ENCODE results near the gene USP30.

The USP30 gene

DNA sequence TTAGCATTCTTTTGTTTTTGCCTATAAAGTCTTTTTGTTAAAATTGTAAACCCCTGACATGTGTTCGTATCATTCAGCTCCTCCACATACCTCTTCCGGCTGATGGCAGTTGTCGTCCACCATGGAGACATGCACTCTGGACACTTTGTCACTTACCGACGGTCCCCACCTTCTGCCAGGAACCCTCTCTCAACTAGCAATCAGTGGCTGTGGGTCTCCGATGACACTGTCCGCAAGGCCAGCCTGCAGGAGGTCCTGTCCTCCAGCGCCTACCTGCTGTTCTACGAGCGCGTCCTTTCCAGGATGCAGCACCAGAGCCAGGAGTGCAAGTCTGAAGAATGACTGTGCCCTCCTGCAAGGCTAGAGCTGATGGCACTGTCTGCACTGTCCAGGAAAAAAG, 33.2 kb downstream of the USP30 start:
- H3K4me3 ChIP-seq (ENCODE audit: low read depth, low read length): no peak overlapping the region
- peaks cover 5% of the 10 kb centered on the region for H3K36me3 ChIP-seq (ENCODE audit: control insufficient read depth, insufficient read depth, low read length)
- no peaks in the 10 kb centered on the region for H3K27me3 ChIP-seq (ENCODE audit: control insufficient read depth, insufficient read depth, low read length)

DNA sequence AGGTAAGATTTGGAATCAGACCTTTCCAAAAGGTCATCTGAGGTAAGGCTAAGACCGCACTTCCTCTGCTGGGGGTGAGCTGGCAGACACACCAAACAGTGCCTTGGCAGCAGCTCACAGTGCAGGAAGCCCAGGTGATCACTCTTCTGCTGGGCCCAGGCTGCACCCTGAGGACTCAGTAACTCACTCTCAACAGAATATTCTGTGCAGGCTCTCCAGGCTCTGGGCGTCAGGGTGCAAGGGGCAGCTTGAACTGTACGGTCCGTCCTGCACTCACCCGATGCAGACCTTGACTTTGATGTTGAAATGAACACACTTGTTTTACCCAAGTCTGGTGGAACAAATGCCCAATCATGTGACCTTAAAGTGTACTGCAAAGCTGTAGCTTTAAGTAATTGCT, 34.9 kb downstream of the USP30 start:
- H3K9ac ChIP-seq (ENCODE audit: low read depth, low read length): no peak overlapping the region
- no peaks in the 10 kb centered on the region for H3K4me1 ChIP-seq (ENCODE audit: control insufficient read depth, insufficient read depth, low read length)
- H3K36me3 ChIP-seq (ENCODE audit: control insufficient read depth, insufficient read depth, low read length): peaks cover 5% of the 10 kb centered on the region
- no peaks in the 10 kb centered on the region for H3K27me3 ChIP-seq (ENCODE audit: control insufficient read depth, insufficient read depth, low read length)
- no peaks in the 10 kb centered on the region for H3K9me3 ChIP-seq (ENCODE audit: control insufficient read depth, insufficient read depth, low read length)
- H3K4me3 ChIP-seq (ENCODE audit: low read depth, low read length): no peak overlapping the region

More for the DNA sequence above, 33.2 kb downstream of the USP30 start:
- Histone ChIP-seq H3K9ac (ENCODE audit: low read depth, low read length) (no peak overlapping the region), H3K9me3 (ENCODE audit: control insufficient read depth, insufficient read depth, low read length) (no peaks in the 10 kb centered on the region), H3K4me1 (ENCODE audit: control insufficient read depth, insufficient read depth, low read length) (no peaks in the 10 kb centered on the region)

DNA sequence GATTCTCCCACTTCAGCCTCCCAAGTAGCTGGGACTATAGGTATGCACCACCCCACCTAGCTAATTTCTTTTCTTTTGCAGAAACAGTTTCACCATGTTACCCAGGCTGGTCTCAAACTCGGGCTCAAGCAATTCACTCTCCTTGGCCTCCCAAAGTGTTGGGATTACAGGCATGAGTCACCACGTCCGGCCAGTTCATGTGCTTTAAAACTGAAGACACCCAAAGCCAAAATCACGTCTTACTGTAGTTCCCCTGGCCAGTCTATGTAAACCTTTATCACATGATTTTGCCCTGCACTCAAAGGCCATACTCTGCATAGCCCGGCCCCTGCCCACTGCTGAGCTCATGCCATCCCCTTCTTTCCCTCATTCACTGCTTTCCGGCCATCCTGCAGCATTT, 36.4 kb downstream of the USP30 start:
- Histone ChIP-seq H3K4me1 (ENCODE audit: control insufficient read depth, insufficient read depth, low read length) (no peaks in the 10 kb centered on the region), H3K36me3 (ENCODE audit: control insufficient read depth, insufficient read depth, low read length) (peaks cover 5% of the 10 kb centered on the region), H3K9me3 (ENCODE audit: control insufficient read depth, insufficient read depth, low read length) (no peaks in the 10 kb centered on the region), H3K4me3 (ENCODE audit: low read depth, low read length) (no peak overlapping the region), H3K27me3 (ENCODE audit: control insufficient read depth, insufficient read depth, low read length) (peaks cover 3% of the 10 kb centered on the region), H3K9ac (ENCODE audit: low read depth, low read length) (no peak overlapping the region)

DNA sequence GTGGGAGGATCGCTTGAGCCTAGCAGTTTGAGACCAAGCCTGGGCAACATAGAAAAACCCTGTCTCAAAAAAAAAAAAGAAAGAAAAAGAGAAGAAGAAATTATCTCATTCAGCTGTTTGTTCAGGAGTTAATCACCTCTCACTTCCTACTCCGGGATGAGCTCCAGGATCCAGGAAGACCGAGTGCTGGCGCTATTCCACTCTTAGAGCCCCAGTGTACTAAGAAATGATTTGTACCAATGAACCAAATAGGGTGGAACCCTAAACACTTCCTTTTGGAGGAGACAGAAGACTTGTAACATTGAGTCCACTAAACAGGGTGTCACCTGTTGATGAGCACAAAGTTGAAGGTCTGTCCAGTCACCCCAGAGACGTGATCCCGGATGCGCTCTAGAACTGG, 37.3 kb downstream of the USP30 start:
- no peaks in the 10 kb centered on the region for H3K9me3 ChIP-seq (ENCODE audit: control insufficient read depth, insufficient read depth, low read length)
- no peaks in the 10 kb centered on the region for H3K4me1 ChIP-seq (ENCODE audit: control insufficient read depth, insufficient read depth, low read length)
- H3K36me3 ChIP-seq (ENCODE audit: control insufficient read depth, insufficient read depth, low read length): peaks cover 5% of the 10 kb centered on the region
- H3K4me3 ChIP-seq (ENCODE audit: low read depth, low read length): no peak overlapping the region
- no peak overlapping the region for H3K9ac ChIP-seq (ENCODE audit: low read depth, low read length)
- peaks cover 3% of the 10 kb centered on the region for H3K27me3 ChIP-seq (ENCODE audit: control insufficient read depth, insufficient read depth, low read length)

DNA sequence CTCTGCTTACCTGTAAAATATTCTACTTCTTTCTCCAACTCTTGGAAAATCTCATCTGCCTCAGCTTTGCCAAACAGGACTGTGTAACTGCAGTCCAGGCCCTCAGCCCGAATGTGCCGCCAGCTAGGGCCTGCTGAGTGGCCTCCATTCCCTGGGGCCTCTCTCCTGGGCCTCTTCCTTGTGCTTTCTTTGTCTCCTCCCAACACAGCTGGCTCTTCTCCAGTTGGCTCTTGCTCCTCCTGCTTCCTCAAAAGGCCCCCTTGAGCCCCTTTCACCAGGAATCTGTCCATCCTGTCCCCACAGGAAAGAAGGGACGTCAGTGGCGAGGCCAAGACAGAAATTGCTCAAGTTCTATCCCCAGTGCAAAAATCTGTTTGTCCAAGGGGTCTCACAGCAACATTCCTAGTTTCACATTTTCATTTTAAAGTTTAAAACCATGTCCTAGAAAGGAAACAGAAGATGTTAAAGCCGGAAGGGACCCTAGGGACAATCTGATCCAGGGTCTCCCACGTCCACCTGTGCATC, 40.2 kb downstream of the USP30 start:
- Histone ChIP-seq H3K27me3 (ENCODE audit: control insufficient read depth, insufficient read depth, low read length) (peaks cover 3% of the 10 kb centered on the region), H3K4me3 (ENCODE audit: low read depth, low read length) (peak overlapping the region; percentile 67), H3K9me3 (ENCODE audit: control insufficient read depth, insufficient read depth, low read length) (no peaks in the 10 kb centered on the region), H3K4me1 (ENCODE audit: control insufficient read depth, insufficient read depth, low read length) (no peaks in the 10 kb centered on the region), H3K9ac (ENCODE audit: low read depth, low read length) (peak overlapping the region; percentile 70), H3K36me3 (ENCODE audit: control insufficient read depth, insufficient read depth, low read length) (peaks cover 5% of the 10 kb centered on the region)

GRCh38 chr12:109093022-109093918, 40.9 kb downstream of the USP30 start, which contains the start of gene ALKBH2:
TSS of gene ALKBH2 (minus strand) at chr12:109093472. CDS start at chr12:109092786, 686 bp downstream.
- H3K36me3 ChIP-seq (ENCODE audit: control insufficient read depth, insufficient read depth, low read length): peaks cover 7% of the 10 kb centered on the region
- peak within 1 kb of the TSS; percentile 70 for H3K9ac ChIP-seq (ENCODE audit: low read depth, low read length)
- peak within 1 kb of the TSS; percentile 67 for H3K4me3 ChIP-seq (ENCODE audit: low read depth, low read length)
- H3K4me1 ChIP-seq (ENCODE audit: control insufficient read depth, insufficient read depth, low read length): no peaks in the 10 kb centered on the region
- no peaks in the 10 kb centered on the region for H3K9me3 ChIP-seq (ENCODE audit: control insufficient read depth, insufficient read depth, low read length)
- H3K27me3 ChIP-seq (ENCODE audit: control insufficient read depth, insufficient read depth, low read length): peaks cover 3% of the 10 kb centered on the region

- Histone ChIP-seq H3K4me3 (ENCODE audit: low read depth, low read length) (peak overlapping the region; percentile 70), H3K9me3 (ENCODE audit: control insufficient read depth, insufficient read depth, low read length) (no peaks in the 10 kb centered on the region), H3K4me1 (ENCODE audit: control insufficient read depth, insufficient read depth, low read length) (no peaks in the 10 kb centered on the region), H3K27me3 (ENCODE audit: control insufficient read depth, insufficient read depth, low read length) (peaks cover 3% of the 10 kb centered on the region), H3K36me3 (ENCODE audit: control insufficient read depth, insufficient read depth, low read length) (peaks cover 12% of the 10 kb centered on the region), H3K9ac (ENCODE audit: low read depth, low read length) (no peak overlapping the region)
Measured at GRCh38 chr12:109097140-109097434, 44.7 kb downstream of the USP30 start.

DNA sequence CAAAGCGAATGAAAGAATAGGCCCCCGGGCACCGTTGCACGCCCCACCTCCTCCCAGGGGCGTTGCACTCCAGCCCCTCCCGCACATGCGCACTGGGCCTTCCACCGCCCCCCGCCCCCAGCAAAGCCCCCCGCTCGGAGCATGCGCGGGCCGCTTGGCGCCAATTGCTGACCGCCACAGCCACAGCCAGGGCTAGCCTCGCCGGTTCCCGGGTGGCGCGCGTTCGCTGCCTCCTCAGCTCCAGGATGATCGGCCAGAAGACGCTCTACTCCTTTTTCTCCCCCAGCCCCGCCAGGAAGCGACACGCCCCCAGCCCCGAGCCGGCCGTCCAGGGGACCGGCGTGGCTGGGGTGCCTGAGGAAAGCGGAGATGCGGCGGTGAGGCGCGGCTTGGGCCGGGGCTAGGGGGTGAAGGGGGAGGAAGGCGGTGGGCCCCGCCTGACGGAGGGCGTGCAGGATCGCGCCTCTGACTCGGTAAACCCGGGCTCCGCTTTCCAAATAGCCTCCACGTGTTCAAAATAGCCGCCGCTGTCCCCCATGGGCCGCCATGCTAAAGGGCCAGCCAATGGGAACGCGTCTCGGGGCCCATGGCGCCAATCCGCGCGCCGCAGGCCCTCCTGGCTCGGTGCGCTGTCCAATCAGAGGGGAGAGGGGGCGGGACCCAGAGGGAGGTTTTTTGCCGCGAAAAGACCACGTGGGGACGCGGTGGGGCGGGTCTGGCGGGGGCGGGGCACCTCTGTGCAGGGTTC, 45.2 kb downstream of the USP30 start, which contains the start of gene UNG:
Gene UNG (plus strand): TSS at position 163 of the 748 bp plus-strand sequence. CDS start 83 bp downstream, at position 246.
- Histone ChIP-seq H3K4me3 (ENCODE audit: low read depth, low read length) (peak within 1 kb of the TSS; percentile 70), H3K27me3 (ENCODE audit: control insufficient read depth, insufficient read depth, low read length) (peaks cover 3% of the 10 kb centered on the region), H3K9me3 (ENCODE audit: control insufficient read depth, insufficient read depth, low read length) (no peaks in the 10 kb centered on the region), H3K36me3 (ENCODE audit: control insufficient read depth, insufficient read depth, low read length) (peaks cover 17% of the 10 kb centered on the region), H3K4me1 (ENCODE audit: control insufficient read depth, insufficient read depth, low read length) (no peaks in the 10 kb centered on the region), H3K9ac (ENCODE audit: low read depth, low read length) (peak within 1 kb of the TSS; percentile 83)

GRCh38 chr12:109098183-109098604, 45.8 kb downstream of the USP30 start:
- H3K36me3 ChIP-seq (ENCODE audit: control insufficient read depth, insufficient read depth, low read length): peaks cover 21% of the 10 kb centered on the region
- H3K9me3 ChIP-seq (ENCODE audit: control insufficient read depth, insufficient read depth, low read length): no peaks in the 10 kb centered on the region
- H3K27me3 ChIP-seq (ENCODE audit: control insufficient read depth, insufficient read depth, low read length): no peaks in the 10 kb centered on the region
- no peaks in the 10 kb centered on the region for H3K4me1 ChIP-seq (ENCODE audit: control insufficient read depth, insufficient read depth, low read length)
- peak overlapping the region; percentile 54 for H3K9ac ChIP-seq (ENCODE audit: low read depth, low read length)
- peak overlapping the region; percentile 70 for H3K4me3 ChIP-seq (ENCODE audit: low read depth, low read length)

- Histone ChIP-seq H3K4me3 (ENCODE audit: low read depth, low read length) (peak overlapping the region; percentile 70), H3K9me3 (ENCODE audit: control insufficient read depth, insufficient read depth, low read length) (no peaks in the 10 kb centered on the region), H3K9ac (ENCODE audit: low read depth, low read length) (peak overlapping the region; percentile 54), H3K36me3 (ENCODE audit: control insufficient read depth, insufficient read depth, low read length) (peaks cover 26% of the 10 kb centered on the region), H3K27me3 (ENCODE audit: control insufficient read depth, insufficient read depth, low read length) (no peaks in the 10 kb centered on the region), H3K4me1 (ENCODE audit: control insufficient read depth, insufficient read depth, low read length) (no peaks in the 10 kb centered on the region)
Measured at GRCh38 chr12:109098651-109099050, 46.3 kb downstream of the USP30 start.

DNA sequence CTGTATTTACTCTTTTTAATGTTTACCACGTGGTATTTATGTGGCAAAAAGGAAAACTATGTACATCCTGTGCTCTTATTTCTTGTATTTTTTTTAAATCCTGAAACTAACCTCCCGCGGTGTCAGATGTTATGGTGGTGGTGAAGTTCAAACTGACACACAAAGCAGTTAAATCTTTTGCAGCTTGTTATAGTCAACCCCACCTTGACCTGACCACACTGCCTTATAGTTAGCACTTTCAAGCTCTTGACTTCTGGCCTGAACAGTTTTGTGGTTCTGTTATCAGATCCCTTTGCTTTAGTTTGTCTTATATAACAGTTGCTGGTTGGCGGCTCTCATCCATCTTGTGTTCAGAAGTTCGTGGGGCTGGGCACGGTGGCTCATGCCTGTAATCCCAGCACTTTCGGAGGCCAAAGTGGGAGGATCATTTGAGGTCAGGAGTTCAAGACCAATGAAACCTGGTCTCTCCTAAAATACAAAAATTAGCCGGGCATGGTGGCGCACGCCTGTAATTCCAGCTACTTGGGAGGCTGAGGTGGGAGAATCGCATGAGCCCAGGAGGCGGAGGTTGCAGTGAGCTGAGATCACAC, 47.1 kb downstream of the USP30 start:
- Histone ChIP-seq H3K4me3 (ENCODE audit: low read depth, low read length) (no peak overlapping the region), H3K9ac (ENCODE audit: low read depth, low read length) (no peak overlapping the region), H3K4me1 (ENCODE audit: control insufficient read depth, insufficient read depth, low read length) (no peaks in the 10 kb centered on the region), H3K36me3 (ENCODE audit: control insufficient read depth, insufficient read depth, low read length) (peaks cover 26% of the 10 kb centered on the region), H3K27me3 (ENCODE audit: control insufficient read depth, insufficient read depth, low read length) (no peaks in the 10 kb centered on the region), H3K9me3 (ENCODE audit: control insufficient read depth, insufficient read depth, low read length) (no peaks in the 10 kb centered on the region)
